Fibroblast of pulmonary artery (primary cell): ENCODE results near the gene GDI1.
A peak's percentile ranks its signal among the peaks of the same experiment; 100 is the strongest.

Experiments used
- DNase-seq: peaks from one replicate; pipeline ENCODE4 v3.0.0-alpha.2; 2010; ENCODE audit warnings: low read depth
- H3K4me3 ChIP-seq: replicated peaks from 2 replicates; pipeline ENCODE4 v1.5.1; 2011; ENCODE audit warnings: low read depth, mild to moderate bottlenecking, control low read depth, low read length, moderate library complexity
- TF ChIP-seq, protein P1 (sequence below): IDR thresholded peaks from 2 replicates; pipeline ENCODE4 v1.5.1; 2011; ENCODE audit warnings: mild to moderate bottlenecking, control low read depth, low read length, inconsistent platforms; ENCODE audit errors: missing control alignments

Gene GDI1

GRCh38 chrX:154487518-154488290 lies 50.8 kb downstream of the GDI1 start:
- H3K4me3 ChIP-seq = no peak overlapping the region
- no peak for DNase-seq
- TF ChIP-seq, protein P1, sequence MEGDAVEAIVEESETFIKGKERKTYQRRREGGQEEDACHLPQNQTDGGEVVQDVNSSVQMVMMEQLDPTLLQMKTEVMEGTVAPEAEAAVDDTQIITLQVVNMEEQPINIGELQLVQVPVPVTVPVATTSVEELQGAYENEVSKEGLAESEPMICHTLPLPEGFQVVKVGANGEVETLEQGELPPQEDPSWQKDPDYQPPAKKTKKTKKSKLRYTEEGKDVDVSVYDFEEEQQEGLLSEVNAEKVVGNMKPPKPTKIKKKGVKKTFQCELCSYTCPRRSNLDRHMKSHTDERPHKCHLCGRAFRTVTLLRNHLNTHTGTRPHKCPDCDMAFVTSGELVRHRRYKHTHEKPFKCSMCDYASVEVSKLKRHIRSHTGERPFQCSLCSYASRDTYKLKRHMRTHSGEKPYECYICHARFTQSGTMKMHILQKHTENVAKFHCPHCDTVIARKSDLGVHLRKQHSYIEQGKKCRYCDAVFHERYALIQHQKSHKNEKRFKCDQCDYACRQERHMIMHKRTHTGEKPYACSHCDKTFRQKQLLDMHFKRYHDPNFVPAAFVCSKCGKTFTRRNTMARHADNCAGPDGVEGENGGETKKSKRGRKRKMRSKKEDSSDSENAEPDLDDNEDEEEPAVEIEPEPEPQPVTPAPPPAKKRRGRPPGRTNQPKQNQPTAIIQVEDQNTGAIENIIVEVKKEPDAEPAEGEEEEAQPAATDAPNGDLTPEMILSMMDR = no peak

GRCh38 chrX:154488336-154489075 lies 51.6 kb downstream of the GDI1 start:
- no peak for DNase-seq
- TF ChIP-seq, protein P1 = no peak
- no peak overlapping the region for H3K4me3 ChIP-seq

DNA sequence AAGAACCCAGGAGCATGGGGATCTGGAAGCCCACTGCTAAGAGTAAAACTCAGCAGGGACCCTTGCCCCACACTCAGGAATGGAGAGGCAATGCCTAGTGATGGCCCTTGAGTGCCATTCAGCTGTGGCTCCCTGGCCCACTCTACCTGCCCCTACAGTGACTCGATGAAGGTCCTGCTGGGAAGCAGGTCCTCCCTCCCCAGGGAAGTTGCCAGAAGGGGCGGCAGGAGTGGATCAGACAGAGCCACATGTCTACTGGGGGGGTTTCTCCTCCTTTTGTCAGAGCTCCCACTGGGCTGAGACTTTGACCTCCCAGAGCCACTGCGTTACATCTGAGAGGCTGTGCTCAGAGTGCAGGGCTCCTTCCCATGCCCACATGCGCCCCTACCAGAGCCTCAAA lies 52.2 kb downstream of the GDI1 start:
- TF ChIP-seq, protein P1 = no peak
- DNase-seq = no peak
- peak overlapping the region; percentile 64 for H3K4me3 ChIP-seq

DNA sequence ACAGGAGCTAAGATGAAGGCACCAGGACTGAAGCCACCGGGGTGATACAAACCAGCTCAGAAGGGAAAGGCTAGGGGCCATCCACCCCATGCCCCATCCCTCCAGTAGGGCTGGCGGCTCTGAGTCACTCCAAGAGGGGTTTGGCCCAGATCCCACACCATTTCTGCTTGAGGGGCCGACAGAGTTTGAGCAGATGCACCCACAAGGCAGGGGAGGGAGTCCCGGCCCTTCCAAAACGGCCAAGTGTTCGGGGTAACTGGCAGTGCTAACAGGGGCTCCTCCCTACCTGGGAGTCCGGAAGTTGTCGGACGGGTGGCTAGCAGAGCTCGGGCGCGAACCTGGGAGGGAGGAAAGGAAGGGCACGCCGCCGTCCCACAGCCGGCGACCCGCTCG lies 53.1 kb downstream of the GDI1 start:
- DNase-seq = peak; percentile 44
- TF ChIP-seq, protein P1 = no peak

DNA sequence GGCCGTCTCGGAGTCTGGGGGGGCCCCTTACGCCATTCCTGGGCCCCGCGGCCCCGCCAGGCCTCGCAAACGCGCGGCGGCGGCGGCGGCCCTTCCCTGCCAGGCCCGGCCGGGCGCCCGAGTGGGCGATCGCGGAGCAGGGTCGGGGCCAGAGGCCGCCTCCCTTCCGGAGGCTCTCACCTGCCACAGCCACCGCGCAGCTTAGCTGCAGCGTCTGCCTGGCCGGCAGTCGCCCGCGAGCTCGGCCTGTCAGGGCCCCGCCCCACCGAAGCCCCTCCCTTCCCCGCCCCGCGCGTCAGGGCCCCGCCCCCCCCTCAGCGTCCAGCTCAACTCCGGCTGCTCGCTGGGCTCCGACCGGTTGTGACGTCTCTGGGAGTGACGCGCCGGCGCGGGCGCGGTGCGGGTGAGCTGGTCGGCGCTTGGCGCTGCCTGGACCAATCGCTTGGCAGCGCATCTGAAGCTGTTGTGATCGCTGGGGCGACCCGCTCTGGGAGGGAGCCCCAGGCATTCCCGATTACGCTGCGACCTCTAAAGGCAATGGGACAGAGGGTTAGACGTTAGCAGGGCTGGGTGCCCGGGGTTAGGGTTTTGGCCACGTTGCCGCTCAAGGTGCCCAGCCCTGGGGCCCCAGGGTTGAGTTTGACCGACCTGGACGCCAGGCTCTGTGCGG lies 53.6 kb downstream of the GDI1 start, which contains the start of gene SLC10A3:
TSS of gene SLC10A3 (minus strand) at position 216 of the 670 bp plus-strand sequence. CDS start 1,689 bp downstream, outside the sequence.
- peak within 1 kb of the TSS; percentile 64 for H3K4me3 ChIP-seq
- TF ChIP-seq, protein P1 = no peak
- DNase-seq = peak; percentile 94

More for the DNA sequence above, 53.1 kb downstream of the GDI1 start:
- peak overlapping the region; percentile 64 for H3K4me3 ChIP-seq
